ENCODE measurements around the gene ATP6AP1. TPM values are rescaled to one million over a fixed set of nuclear protein-coding genes. Genes with fewer than 3 reads are reported as not detected.
A peak's percentile ranks its signal among the peaks of the same experiment; 100 is the strongest.

ATP6AP1 gene
- total and polyA plus RNA-seq, 2 of the 13 experiments (the other 11 are each of a cell fraction or from before 2014, with no cell fraction given): 56.7 to 110 TPM

DNA sequence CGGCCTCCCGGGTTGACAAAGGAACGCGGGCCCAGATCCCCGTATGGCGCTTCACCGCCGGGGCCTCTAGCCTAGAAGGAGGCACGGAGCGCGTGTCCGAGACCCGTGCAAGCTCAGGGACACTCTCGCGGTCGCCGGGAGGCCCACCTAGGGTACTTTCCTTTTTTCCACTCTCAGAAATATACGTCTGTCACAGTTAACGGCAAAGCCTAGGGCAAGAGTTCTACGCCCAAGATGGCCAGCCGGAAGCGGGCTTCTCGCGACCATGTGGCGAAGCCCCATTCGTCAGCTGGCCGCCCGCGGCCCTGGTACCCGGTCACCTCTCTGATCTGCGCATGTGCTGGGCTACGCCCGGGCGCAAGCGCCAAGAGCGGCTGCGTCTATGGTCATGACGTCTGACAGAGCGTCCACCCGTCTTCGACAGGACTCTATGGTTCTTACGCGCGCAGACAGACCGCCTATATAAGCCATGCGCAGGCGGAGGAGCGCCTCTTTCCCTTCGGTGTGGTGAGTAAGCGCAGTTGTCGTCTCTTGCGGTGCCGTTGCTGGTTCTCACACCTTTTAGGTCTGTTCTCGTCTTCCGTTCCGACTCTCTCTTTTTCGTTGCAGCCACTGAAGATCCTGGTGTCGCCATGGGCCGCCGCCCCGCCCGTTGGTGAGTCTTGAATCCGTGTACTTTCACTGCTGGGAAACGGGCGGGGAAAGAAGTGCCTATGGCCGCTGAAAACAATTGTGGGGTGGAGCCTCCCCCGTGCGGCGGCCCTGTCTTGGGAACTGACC, 30.4 kb upstream of the ATP6AP1 start, which contains the start of gene RPL10 (continued):
- TF ChIP-seq ZNF775 (CRISPR knock-in tag; IDR thresholded peaks at IDR 0.05; ENCODE audit: borderline replicate concordance): no peak
- TF ChIP-seq NCOA1 (CRISPR knock-in tag; IDR thresholded peaks at IDR 0.05): no peak
- TF ChIP-seq, protein P1, sequence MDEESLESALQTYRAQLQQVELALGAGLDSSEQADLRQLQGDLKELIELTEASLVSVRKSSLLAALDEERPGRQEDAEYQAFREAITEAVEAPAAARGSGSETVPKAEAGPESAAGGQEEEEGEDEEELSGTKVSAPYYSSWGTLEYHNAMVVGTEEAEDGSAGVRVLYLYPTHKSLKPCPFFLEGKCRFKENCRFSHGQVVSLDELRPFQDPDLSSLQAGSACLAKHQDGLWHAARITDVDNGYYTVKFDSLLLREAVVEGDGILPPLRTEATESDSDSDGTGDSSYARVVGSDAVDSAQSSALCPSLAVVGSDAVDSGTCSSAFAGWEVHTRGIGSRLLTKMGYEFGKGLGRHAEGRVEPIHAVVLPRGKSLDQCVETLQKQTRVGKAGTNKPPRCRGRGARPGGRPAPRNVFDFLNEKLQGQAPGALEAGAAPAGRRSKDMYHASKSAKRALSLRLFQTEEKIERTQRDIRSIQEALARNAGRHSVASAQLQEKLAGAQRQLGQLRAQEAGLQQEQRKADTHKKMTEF (CRISPR knock-in tag; IDR thresholded peaks at IDR 0.05): peak; percentile 12; the same call in 1 of the 2 replicates
- TF ChIP-seq CENPBD1 (CRISPR knock-in tag; IDR thresholded peaks at IDR 0.05; ENCODE audit: borderline replicate concordance, low read depth): no peak
- TF ChIP-seq, protein P2, sequence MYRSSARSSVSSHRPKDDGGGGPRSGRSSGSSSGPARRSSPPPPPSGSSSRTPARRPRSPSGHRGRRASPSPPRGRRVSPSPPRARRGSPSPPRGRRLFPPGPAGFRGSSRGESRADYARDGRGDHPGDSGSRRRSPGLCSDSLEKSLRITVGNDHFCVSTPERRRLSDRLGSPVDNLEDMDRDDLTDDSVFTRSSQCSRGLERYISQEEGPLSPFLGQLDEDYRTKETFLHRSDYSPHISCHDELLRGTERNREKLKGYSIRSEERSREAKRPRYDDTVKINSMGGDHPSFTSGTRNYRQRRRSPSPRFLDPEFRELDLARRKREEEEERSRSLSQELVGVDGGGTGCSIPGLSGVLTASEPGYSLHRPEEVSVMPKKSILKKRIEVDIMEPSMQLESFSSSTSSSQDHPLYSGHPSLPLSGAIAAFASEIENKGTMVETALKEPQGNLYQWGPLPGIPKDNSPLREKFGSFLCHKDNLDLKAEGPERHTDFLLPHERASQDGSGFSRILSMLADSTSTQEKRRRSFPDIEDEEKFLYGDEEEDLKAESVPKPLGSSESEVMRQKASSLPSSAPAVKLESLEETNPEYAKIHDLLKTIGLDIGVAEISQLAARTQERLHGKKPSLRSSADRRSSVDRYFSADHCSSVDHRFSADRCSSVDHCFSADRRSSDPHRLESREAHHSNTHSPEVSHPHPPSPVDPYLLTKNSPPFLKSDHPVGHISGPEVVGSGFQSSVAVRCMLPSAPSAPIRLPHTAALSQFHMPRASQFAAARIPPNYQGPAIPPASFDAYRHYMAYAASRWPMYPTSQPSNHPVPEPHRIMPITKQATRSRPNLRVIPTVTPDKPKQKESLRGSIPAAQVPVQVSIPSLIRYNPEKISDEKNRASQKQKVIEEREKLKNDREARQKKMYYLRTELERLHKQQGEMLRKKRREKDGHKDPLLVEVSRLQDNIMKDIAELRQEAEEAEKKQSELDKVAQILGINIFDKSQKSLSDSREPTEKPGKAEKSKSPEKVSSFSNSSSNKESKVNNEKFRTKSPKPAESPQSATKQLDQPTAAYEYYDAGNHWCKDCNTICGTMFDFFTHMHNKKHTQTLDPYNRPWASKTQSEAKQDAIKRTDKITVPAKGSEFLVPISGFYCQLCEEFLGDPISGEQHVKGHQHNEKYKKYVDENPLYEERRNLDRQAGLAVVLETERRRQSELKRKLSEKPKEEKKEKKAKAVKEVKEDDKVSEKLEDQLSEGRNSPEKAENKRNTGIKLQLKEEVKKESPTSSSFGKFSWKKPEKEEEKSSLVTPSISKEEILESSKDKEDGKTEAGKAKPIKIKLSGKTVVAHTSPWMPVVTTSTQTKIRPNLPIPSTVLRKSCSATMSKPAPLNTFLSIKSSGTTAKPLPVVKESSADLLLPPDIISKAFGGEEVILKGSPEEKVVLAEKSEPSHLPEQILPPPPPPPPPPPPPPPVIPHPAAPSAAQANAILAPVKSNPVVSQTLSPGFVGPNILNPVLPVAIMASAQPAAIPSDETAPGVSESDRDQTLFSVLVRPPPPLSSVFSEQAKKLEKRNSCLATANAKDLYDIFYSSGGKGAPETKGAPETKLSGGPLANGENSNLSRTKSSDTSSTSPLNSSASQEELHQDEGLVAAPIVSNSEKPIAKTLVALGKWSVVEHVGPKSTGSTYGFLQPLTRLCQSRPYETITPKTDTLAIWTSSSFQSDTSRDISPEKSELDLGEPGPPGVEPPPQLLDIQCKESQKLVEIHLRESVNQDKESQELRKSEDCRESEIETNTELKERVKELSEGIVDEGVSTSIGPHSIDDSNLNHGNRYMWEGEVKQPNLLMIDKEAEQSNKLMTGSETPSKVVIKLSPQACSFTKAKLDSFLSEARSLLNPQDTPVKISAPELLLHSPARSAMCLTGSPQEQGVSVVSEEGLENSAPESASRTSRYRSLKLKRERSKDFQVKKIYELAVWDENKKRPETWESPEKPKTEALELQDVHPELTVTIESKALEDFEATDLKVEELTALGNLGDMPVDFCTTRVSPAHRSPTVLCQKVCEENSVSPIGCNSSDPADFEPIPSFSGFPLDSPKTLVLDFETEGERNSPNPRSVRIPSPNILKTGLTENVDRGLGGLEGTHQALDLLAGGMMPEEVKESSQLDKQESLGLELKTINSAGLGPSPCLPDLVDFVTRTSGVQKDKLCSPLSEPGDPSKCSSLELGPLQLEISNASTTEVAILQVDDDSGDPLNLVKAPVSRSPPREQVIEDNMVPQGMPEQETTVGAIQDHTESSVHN (CRISPR knock-in tag; IDR thresholded peaks at IDR 0.05): no peak
- peak; percentile 53; the same call in 1 of the 2 replicates for TF ChIP-seq NAIF1 (CRISPR knock-in tag; IDR thresholded peaks at IDR 0.05; ENCODE audit: borderline replicate concordance)
- TF ChIP-seq GABPB1 (CRISPR knock-in tag; IDR thresholded peaks at IDR 0.05): peak; percentile 89
- no peak for TF ChIP-seq RELA (CRISPR knock-in tag; IDR thresholded peaks at IDR 0.05)
- 0 out of 2 replicates have a peak, but pooled peaks have one; percentile 13 for TF ChIP-seq LBX2 (CRISPR knock-in tag; IDR thresholded peaks at IDR 0.05; ENCODE audit: borderline replicate concordance)
- no peak for TF ChIP-seq BCLAF1 (IDR thresholded peaks at IDR 0.05)
- no peak for TF ChIP-seq ONECUT2 (CRISPR knock-in tag; IDR thresholded peaks at IDR 0.05)
- no peak for TF ChIP-seq KMT2B (CRISPR knock-in tag; IDR thresholded peaks at IDR 0.05)
